HG02870 (cell line): Measurements from ENCODE around the gene UBE2G2.

Experiments
- ATAC-seq: cut with Tn5 transposase; IDR thresholded peaks from one replicate; pipeline ENCODE4 v1.9.1; 2021; ENCODE audit warnings: mild to moderate bottlenecking, moderate library complexity; ENCODE audit not compliant: unreplicated experiment

The UBE2G2 gene

DNA sequence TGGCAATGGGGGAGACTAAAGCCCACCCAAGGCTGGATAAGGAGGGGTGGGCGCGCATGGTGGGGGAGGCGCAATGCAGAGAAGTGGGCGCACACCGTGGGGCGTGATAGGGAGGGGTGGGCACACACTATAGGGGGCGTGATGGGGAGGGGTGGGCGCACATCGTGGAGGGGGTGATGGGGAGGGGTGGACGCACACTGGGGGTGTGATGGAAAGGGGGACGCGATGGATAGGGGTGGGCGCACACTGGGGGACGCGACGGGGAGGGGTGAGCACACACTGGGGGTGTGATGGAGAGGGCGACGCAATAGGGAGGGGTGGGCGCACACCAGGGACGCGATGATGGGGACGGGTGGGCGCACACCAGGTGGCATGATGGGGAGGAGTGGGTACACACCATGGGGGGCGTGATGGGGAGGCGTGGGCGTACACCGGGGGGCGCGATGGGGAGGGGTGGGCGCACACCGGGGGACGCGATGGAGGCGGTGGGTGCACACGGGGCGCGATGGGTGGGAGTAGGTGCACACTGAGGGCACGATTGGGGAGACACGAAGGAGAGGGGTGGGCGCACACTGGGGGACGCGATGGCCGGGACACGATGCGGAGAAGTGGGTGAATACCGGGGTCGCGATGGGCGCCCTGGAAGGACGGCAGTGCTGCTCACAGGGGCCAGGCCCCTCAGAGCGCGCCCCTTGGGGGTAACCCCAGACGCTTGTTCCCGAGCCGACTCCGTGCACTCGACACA lies 15.3 kb upstream of the UBE2G2 start:
- no peak for ATAC-seq

- ATAC-seq: no peak
Measured at GRCh38 chr21:44815852-44816628, 14.4 kb upstream of the UBE2G2 start.

DNA sequence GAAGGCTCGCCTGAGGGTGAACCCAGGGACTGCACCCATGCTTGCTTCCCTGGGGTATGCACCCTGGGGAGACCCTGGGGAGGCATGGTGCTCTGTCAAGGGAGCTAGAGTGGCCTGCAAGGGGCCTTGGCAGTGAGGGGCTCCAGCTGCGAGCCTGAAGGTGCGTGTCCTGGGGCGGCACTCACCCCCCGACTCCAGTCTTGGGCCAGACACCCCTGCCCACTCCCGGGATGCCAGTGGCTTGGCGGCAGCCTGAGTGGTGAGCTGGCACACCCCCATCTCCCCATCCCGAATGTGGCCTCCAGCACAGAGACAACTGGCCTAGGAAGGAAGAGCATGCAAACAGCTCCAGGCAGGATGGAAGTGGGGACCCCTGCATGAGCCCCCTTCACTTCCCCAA lies 13.6 kb upstream of the UBE2G2 start:
- ATAC-seq: no peak

DNA sequence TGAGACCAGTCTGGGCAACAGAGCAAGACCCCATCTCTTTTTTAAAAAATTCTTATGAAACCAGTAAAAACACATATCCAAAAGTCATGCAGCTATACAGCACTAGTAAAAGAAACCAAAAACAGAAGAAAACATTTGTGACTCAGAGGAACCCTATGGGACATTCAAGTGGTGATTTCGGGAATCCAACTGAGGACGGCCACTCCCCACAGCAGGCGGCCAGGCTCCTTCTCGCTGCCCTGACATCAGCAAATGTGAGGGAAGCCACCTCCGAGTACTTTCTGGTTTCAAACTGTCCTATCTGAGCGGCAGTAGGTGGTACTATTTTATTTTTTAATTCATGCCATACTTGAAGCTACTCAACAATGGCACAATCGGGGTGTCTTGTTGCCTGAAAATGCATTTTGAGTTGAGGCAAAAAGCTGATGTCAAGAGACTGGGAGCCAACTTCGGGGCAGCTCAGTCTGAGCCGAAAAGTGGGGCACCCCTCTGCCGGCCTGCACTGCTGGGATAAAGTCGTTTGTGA lies 12.9 kb upstream of the UBE2G2 start:
- ATAC-seq: no peak

GRCh38 chr21:44813727-44814126 lies 12.1 kb upstream of the UBE2G2 start:
- no peak for ATAC-seq

GRCh38 chr21:44813149-44813548 lies 11.5 kb upstream of the UBE2G2 start:
- no peak for ATAC-seq

DNA sequence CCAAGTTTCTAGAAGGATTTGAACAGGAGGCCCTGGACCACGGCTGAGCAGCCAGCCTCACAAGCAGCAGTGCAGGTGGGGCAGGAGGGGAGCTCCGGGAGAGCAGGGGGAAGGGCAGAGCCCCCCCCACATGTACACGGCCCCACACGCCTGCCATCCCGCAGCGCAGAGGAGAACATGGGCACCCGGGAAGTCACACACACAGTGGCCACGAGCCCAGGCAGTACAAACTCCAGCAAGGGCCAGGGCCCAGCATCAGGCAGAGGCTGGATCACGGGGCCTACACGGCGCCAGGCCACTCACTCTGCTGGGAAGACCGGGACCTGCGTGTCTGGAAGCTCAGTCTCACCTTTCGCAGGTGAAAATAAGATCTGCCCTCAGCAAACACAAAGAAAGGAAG lies 11.0 kb upstream of the UBE2G2 start:
- ATAC-seq: no peak

DNA sequence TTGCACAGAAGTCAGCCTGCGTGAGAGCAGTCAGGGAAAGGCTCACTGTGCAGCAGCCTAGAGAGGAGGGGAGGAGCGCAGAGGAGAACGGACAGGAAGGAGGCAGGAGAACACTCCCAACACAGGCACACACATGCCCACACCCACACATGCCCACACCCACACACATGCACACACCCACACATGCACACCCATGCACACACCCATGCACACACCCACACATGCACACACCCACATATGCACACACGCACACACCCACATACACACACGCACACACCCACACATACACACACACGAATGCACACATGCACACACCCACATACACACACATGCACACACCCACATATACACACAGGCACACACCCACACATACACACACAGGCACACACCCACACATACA lies 9.2 kb upstream of the UBE2G2 start:
- no peak for ATAC-seq

DNA sequence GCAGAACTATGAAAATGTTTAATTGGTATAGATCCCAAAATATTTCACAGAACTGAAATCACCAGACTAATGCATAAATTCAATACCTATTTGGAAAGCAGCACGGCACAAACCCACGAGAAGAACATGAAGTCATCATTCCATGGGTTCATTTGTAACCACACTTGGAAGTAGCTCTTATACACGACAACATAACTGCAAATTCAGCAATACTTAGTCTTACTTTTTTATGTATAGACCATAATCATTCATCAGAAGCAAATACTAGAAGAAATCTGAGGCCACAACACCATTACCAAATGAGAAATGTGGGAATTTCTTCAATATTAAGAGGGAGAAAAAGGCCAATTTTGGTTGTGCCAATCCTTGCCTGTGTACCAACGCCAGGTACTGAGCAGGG lies 4.2 kb upstream of the UBE2G2 start:
- ATAC-seq: no peak

- ATAC-seq: no peak
Measured at GRCh38 chr21:44805226-44805625, 3.6 kb upstream of the UBE2G2 start.

- ATAC-seq: no peak
Measured at GRCh38 chr21:44804762-44805161, 3.1 kb upstream of the UBE2G2 start.

DNA sequence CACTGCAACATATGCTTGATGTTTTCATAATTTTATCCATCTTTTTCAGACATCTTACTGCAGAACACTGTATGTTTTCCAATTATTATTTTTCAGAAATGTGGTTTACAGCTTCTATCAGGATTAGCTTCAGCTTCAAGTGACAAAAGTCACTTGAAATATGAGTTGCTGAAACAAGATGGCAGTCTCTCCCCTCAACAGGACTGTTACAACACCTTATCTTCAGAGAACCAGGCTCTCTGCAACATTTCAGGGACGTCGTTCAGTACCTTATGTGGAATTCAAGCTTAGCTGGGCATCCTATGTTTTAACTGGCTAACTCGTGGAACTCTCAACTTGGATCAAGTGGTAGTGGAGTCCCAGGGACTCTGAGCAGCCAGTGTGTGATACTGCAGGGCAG lies 2.0 kb upstream of the UBE2G2 start:
- ATAC-seq: no peak

GRCh38 chr21:44802396-44803153 lies 955 bp upstream of the UBE2G2 start:
- ATAC-seq: no peak

GRCh38 chr21:44800971-44801467 lies 601 bp downstream of the UBE2G2 start:
- no peak for ATAC-seq

DNA sequence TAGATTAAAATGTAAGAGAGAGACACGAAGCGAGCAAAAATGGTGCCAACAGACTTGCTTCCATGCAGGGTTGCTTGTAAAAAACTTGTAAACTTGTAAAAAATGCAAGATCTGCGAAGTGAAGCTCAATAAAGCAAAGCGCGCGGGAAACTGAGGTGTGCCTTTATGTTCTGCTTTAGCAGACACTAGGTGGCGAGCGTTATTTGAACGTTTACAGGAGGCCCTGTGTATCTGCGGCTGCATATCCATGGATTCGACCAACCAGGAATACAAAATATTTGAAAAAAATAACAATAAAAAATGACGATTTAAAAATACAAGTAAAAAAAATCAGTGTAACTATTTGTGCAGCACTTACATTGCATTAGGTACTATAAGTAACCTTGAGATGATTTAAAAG lies 1.5 kb downstream of the UBE2G2 start:
- no peak for ATAC-seq

GRCh38 chr21:44799646-44800045 lies 2.0 kb downstream of the UBE2G2 start:
- no peak for ATAC-seq

DNA sequence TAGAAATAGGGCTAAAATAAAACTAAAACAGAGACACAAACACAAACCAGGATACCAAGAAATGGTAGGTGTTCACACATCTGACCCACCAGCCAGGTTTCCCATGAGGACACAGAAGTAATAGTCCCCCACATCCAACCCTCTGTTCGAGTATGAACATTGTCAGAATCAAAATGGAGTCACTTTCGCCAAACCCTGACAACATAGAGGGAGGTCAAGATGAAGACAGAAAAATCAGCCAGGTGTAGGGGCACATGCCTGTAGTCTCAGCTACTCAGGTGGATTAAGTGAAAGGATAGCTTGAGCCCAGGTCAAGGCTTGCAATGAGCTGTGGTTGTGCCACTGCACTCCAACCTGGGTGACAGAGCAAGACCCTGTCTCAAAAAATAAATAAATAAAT lies 3.8 kb downstream of the UBE2G2 start:
- no peak for ATAC-seq

GRCh38 chr21:44795342-44795741 lies 6.3 kb downstream of the UBE2G2 start:
- no peak for ATAC-seq

DNA sequence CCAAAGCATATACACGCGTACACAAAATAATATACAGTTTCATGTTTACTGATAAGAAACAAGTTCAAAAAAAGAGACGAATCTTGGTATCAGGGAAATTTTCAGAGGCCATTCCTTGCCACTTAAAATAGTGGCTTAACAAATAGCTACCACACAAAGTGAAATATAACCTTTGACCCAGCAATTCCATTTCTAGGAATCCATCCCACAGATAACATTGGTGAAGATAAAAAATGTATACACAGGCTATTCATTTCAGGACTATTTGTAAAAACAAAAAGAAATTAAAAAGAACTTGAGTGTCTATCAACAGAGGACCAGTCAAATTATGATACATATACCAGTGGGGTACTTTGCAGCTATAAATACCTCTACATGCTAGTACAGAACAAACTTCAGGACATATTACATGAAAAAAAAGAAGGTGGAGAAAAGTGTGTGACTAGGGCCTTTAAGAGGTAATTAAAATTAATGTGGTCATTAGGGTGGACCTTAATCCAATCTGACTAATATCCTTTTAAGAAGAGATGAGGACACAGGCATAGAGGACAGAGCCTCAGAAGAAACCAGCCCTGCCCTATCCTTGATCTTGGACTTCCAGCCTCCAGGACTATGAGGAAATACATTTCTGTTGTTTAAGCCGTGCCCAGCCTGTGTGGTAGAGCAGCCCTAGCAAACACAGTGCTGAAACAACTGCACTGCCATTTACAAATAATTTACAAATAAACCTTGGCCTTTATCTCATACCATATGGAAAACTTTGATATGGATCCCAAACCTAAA lies 7.8 kb downstream of the UBE2G2 start:
- ATAC-seq: no peak
